Panc1 (cell line): ENCODE measurements around the gene FLT1. TPM values are rescaled to one million over a fixed set of nuclear protein-coding genes. Genes with fewer than 3 reads are reported as not detected.

Experiments used
- ATAC-seq: fragments of 200-7000 bp; cut with Tn5 transposase; 2 replicates; pipeline ENCODE4 v1.9.1; 2020; ENCODE audit warnings: mild to moderate bottlenecking, moderate library complexity
- BruUV-seq: library from RNA; stranded (reverse); fragments of 400-500 nt; replicated peaks from 2 replicates; lab custom pipeline; 2021; lab: Mats Ljungman, UMichigan
- CTCF ChIA-PET: fragments of 300-600 bp; sonication (Branson Sonifier 250); formaldehyde crosslinking; loops from one replicate; lab custom pipeline; 2022; ENCODE audit warnings: antibody characterized with exemption; lab: Charles Lee
- POLR2A ChIA-PET: fragments of 300-600 bp; sonication (Branson Sonifier 250); formaldehyde crosslinking; loops from one replicate; lab custom pipeline; 2022; ENCODE audit warnings: antibody characterized with exemption; lab: Charles Lee
- DNase-seq: peaks from one replicate; pipeline ENCODE4 v3.0.0-alpha.2; 2010; ENCODE audit warnings: low read depth, low spot score
- H3K27ac ChIP-seq: 2 replicates; pipeline ENCODE4 v1.5.1; 2011; ENCODE audit warnings: mild to moderate bottlenecking, low read length, inconsistent platforms
- H3K27me3 ChIP-seq: fragments of 200-500 bp; sonication (Bioruptor generic); 2 replicates; pipeline ENCODE4 v1.6.0; 2014; ENCODE audit warnings: low read length, inconsistent platforms; ENCODE audit not compliant: control insufficient read depth, insufficient read depth
- H3K36me3 ChIP-seq: fragments of 200-500 bp; sonication (Bioruptor generic); 2 replicates; pipeline ENCODE4 v1.5.1; 2014; ENCODE audit warnings: inconsistent platforms, mild to moderate bottlenecking, low read length, moderate library complexity; ENCODE audit not compliant: control insufficient read depth, insufficient read depth
- H3K4me1 ChIP-seq: 2 replicates; pipeline ENCODE4 v1.5.1; 2011; ENCODE audit warnings: inconsistent platforms, mild to moderate bottlenecking, low read length, moderate library complexity; ENCODE audit not compliant: control insufficient read depth, insufficient read depth
- H3K4me3 ChIP-seq, 2 experiments: 2 replicates each; pipeline ENCODE4 v1.5.1; 2011 to 2012; ENCODE audit warnings: low read depth in 2 of 2, low read length in 2 of 2, mild to moderate bottlenecking in 2 of 2, inconsistent platforms in 1 of 2, moderate library complexity in 1 of 2
- H3K9me3 ChIP-seq: fragments of 200-500 bp; sonication (Bioruptor generic); 2 replicates; pipeline ENCODE4 v1.5.1; 2014; ENCODE audit warnings: low read depth, mild to moderate bottlenecking, inconsistent platforms, low read length, moderate library complexity; ENCODE audit not compliant: control insufficient read depth, insufficient read depth
- POLR2AphosphoS5 ChIP-seq: IDR thresholded peaks from 2 replicates; pipeline ENCODE4 v1.6.1; 2012; ENCODE audit warnings: mild to moderate bottlenecking, low read depth, low read length, moderate library complexity
- REST ChIP-seq, 2 experiments: IDR thresholded peaks; 2 replicates each; pipeline ENCODE4 v1.6.1; 2011 to 2012; ENCODE audit warnings: low read depth in 2 of 2, control low read depth in 1 of 2, low read length in 1 of 2, mild to moderate bottlenecking in 1 of 2, moderate library complexity in 1 of 2; ENCODE audit not compliant: insufficient read depth in 1 of 2
- SIN3A ChIP-seq: IDR thresholded peaks from 2 replicates; pipeline ENCODE4 v1.6.1; 2012; ENCODE audit warnings: low read depth, mild to moderate bottlenecking, low read length, moderate library complexity, borderline replicate concordance; ENCODE audit not compliant: insufficient read depth
- TCF7L2 ChIP-seq: IDR thresholded peaks from 2 replicates; pipeline ENCODE4 v1.6.1; 2011; ENCODE audit warnings: mild to moderate bottlenecking, low read depth, low read length, inconsistent platforms
- in situ Hi-C: cut with HindIII; loops from 2 replicates; pipeline ENCODE4 v1.10.0; 2016; ENCODE audit warnings: low sequenced_read_pairs, low pct_unique_long_range_greater_than_20kb
- intact Hi-C: fragments of 100-400 bp; cut with micrococcal nuclease; formaldehyde crosslinking; loops from one replicate; pipeline ENCODE4 v1.10.0; 2022; ENCODE audit not compliant: unreplicated experiment
- total RNA-seq: library from RNA; stranded (reverse); gene quantifications from one replicate; pipeline ENCODE4 v1.2.1, GENCODE V29; 2021; ENCODE audit not compliant: unreplicated experiment
- TF ChIP-seq, protein P1 (sequence below): fragments of 450-650 bp; IDR thresholded peaks from 2 replicates; pipeline ENCODE4 v1.5.1; 2017; ENCODE audit warnings: mild to moderate bottlenecking

FLT1 gene
- total RNA-seq, 1 experiment from 2014 or later: 0.15 TPM

- Histone ChIP-seq H3K27ac (no peak overlapping the region), H3K4me3 (no peak overlapping the region), H3K36me3 (no peaks in the 10 kb centered on the region; the same call in none of the 2 replicates), H3K27me3 (no peaks in the 10 kb centered on the region), H3K4me1 (no peaks in the 10 kb centered on the region), H3K9me3 (no peaks in the 10 kb centered on the region)
- BruUV-seq: no TSS peak
- ATAC-seq: no peak
- no peak for DNase-seq
- ChIA-PET CTCF (no interaction called here), POLR2A (no interaction called here)
- intact Hi-C loops (no loop called here), in situ Hi-C loops (no loop called here)
- TF ChIP-seq SIN3A: no peak
Measured at GRCh38 chr13:28258417-28258816, 236.5 kb downstream of the FLT1 start.

- DNase-seq: no peak
- in situ Hi-C loops (no loop called here), intact Hi-C loops (no loop called here)
- Histone ChIP-seq H3K27ac (no peak overlapping the region), H3K9me3 (no peaks in the 10 kb centered on the region), H3K4me1 (no peaks in the 10 kb centered on the region), H3K4me3 (no peak overlapping the region), H3K27me3 (no peaks in the 10 kb centered on the region), H3K36me3 (no peaks in the 10 kb centered on the region; the same call in none of the 2 replicates)
- POLR2A ChIA-PET: no interaction called here
- CTCF ChIA-PET: no interaction called here
- ATAC-seq: no peak
- no TSS peak for BruUV-seq
- no peak for TF ChIP-seq REST (IDR thresholded peaks at IDR 0.05; ENCODE audit: insufficient read depth in 1 of 2, low read depth in 2 of 2, low read length in 1 of 2)
- no peak for TF ChIP-seq POLR2AphosphoS5
Measured at GRCh38 chr13:28257305-28257704, 237.6 kb downstream of the FLT1 start.

- Histone ChIP-seq H3K9me3 (no peaks in the 10 kb centered on the region), H3K4me1 (no peaks in the 10 kb centered on the region), H3K27ac (no peak overlapping the region), H3K27me3 (no peaks in the 10 kb centered on the region), H3K4me3 (no peak overlapping the region), H3K36me3 (no peaks in the 10 kb centered on the region; the same call in 1 of the 2 replicates)
- ChIA-PET CTCF (no interaction called here), POLR2A (no interaction called here)
- ATAC-seq (no peak), DNase-seq (no peak)
- in situ Hi-C loops: no loop called here
- intact Hi-C loops: no loop called here
- BruUV-seq: no TSS peak
- TF ChIP-seq TCF7L2 (no peak), POLR2AphosphoS5 (no peak), REST (IDR thresholded peaks at IDR 0.05; ENCODE audit: insufficient read depth in 1 of 2, low read depth in 2 of 2, low read length in 1 of 2) (no peak), SIN3A (no peak)
- TF ChIP-seq, protein P1, sequence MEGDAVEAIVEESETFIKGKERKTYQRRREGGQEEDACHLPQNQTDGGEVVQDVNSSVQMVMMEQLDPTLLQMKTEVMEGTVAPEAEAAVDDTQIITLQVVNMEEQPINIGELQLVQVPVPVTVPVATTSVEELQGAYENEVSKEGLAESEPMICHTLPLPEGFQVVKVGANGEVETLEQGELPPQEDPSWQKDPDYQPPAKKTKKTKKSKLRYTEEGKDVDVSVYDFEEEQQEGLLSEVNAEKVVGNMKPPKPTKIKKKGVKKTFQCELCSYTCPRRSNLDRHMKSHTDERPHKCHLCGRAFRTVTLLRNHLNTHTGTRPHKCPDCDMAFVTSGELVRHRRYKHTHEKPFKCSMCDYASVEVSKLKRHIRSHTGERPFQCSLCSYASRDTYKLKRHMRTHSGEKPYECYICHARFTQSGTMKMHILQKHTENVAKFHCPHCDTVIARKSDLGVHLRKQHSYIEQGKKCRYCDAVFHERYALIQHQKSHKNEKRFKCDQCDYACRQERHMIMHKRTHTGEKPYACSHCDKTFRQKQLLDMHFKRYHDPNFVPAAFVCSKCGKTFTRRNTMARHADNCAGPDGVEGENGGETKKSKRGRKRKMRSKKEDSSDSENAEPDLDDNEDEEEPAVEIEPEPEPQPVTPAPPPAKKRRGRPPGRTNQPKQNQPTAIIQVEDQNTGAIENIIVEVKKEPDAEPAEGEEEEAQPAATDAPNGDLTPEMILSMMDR: no peak
Measured at GRCh38 chr13:28252547-28252946, 242.4 kb downstream of the FLT1 start.
